DMS114 treated with DMSO at 0.1 percent for 48 hours (cell line): ENCODE measurements around the gene YWHAG.
A peak's percentile ranks its signal among the peaks of the same experiment; 100 is the strongest.
"Not testable (repeated sequence)": the region's sequence is repeated elsewhere in the genome, so short reads cannot be mapped to it uniquely, and the experiment has no call there.

ENCODE experiments used
- DNase-seq: peaks from one replicate; lab custom pipeline; 2025; ENCODE audit not compliant: unreplicated experiment; lab: John Stamatoyannopoulos, UW

YWHAG gene

DNA sequence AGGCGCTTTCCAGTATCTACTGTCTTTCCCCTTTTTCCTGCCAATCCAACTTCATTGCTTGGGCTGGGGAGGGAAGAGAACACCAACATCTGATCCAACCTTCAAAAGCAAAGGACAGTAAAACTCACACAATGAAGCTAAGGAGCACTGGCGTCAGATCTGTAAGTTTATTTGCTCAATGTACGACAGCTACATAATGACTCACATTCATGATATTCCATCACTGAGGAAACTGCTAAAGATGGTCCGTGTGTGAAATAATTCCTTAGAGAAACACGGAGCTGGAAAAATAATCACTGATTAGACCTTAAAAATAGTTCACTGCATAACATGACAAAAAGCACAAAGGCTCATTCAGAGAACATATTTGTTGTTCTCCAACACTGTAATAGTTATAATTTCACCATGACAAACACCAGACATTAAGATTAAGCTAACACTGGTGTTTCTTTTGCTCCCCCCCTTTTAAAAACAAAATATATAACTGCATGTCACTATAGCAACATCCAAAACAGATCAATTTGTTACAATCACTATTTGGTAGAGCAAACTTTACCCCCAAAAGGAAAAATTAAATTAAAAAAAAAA, 32.1 kb downstream of the YWHAG start:
- DNase-seq: no peak

DNA sequence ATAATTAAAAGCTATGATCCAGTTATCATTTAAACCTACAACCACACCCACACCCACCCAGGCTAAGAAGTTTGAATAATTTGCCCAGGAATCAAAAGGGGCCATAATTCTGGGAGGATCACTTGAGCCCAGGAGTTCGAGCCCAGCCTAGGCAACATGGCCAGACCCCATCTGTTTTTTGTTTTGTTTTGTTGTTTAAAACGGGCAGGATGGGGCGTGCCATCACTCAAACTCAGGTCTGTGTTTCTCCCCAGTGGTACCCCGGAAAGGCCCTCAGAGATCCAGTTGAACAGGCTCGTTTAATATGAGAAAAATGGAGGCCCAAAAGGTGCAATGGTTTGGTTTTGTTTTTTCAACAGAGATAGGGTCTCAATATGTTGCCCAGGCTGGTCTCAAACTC, 33.0 kb downstream of the YWHAG start:
- DNase-seq: no peak

DNA sequence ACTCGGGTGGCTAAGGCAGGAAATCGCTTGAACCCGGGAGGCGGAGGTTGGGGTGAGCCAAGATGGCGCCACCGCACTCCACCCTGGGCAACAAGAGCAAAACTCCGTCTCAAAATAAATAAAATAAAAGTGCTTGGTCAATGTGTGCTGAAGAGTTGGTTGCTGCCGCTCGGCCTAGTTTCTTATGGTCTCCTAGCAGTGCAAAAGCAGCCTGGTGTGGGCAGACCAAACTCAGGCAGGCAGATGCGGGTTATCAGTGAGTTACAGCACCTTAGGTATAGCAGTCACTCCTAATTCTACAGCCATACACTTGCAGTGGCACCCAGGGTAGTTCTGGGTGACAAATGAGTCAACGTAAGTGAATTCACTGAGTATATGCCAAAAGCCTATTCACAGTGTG, 33.7 kb downstream of the YWHAG start:
- no peak for DNase-seq

DNA sequence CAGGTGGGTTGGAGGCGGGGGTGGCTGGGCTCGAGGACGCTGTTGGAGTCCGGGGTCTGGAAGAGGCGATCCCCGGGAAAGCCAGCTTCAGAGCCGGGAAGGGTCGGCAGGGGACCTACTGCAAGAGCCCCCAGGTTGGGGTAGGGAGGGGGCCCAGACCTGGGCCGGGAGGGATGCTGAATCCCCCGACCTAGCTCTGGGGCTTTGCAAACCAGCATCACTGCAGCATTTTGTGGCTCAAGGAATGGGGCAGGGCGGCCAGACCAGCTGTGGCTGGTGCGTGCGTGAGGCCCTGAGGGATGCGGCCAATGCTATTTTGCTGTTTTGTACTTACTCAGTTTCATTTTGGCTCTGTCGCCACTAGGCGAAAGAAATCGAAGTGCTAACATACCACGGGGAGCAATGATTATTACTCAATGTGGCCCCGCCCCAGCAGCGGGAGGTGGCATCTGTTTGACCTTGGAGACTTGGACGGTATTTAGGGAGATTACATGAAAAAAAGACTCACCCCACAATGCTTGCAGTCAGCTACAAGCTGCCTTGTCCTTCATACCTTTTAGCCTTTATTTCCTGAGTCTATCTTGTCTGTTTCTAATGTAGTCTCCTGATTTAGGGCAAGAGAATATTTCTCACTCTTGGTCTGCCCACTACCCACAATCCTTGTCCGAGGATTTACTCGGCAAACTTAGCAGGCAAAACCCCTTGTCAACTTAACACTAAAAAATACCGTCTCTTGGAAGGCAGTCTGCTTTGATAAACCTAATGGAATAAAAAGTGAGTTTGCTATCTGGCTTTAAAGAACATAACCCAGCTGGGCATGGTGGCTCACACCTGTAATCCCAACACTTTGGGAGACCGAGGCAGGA, 40.1 kb downstream of the YWHAG start:
- DNase-seq: peak; percentile 28

DNA sequence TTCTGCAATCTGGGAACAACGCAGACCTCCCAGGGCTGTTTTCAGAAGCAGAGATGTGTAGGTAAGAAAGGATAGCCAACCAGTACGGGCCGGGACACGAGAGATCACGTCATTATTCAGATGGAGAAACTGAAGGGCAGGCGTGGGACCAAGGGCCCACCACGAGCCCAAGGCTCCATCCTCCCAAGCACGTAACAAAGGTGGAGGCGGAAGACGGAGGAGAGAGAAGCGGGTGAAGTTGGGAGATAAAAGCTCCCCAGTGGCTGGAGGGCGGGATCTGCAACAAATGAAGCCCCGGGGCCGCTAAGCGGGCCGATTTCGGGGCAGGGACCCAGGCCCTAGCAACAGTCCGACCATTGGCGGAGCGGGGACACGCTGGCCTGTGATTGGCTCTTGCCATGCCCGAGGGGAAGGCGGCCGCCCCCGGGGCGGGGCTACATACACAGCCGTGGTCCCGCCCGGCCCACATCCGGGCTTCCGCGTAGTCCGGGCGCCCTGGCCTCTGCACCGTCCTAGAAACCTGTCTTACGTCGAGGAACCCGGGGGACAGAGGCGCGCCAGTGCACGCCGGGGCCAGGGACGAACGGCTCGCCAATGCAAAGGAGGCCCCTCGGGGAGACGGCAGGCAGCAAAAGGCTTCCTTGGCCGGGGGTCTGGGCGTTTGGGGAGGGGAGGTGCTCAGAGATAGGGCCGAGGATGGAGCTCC, 40.9 kb downstream of the YWHAG start:
- peak; percentile 92 for DNase-seq

DNA sequence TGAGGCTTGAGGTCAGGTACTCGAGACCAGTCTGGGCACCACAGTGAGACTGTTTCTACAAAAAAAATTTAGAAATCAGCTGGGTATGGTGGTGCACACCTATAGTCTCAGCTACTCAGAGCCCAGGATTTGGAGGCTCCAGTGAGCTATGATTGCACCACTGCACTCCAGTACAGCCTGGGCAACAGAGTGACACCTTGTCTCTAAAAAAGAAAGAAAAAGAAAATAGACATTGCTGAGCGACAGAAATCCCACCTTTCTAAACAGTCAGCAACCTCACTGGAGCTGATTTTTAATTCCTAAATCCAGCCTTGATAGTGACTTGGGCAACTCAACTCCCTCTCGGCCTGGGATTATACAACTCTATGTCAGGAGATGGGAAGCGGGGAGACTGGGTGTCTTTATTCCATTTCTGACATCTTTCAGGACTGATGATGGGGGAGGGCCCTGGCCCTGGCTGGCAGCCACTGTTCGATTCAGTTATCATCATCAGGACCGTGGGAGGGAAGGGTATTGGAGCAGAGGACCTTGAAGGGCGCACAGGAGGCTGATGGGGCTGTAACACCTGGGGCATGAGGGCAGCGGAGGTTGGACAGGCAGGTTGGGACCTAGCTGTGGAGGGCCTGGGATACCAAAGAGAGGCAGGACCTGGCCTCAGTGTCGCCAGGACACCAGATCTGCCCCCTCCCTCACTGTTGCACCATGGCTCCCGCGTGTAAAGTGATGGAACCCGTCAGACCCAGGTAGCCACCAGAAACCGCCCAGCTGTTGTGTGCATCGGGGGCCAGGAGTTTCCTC, 41.6 kb downstream of the YWHAG start:
- DNase-seq: no peak

DNA sequence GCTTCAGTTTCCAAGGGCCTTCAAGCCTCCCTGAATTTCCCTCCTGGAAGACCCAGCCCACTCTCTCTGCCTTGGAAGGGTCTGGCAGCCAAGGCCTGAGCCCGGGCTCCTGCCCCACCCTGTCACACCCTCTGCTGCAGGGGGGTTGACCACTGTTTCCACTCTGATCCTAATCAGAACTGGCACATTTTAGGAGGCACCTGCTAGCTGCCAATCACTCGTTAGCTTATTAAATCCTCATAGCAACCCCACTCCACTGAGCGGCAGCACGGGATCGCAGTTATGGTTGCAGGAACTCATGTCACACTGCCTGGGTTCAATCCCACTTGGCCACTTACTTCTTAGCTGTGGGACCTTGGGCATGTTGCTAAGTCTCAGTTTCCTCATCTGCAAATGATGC, 43.4 kb downstream of the YWHAG start:
- no peak for DNase-seq

DNA sequence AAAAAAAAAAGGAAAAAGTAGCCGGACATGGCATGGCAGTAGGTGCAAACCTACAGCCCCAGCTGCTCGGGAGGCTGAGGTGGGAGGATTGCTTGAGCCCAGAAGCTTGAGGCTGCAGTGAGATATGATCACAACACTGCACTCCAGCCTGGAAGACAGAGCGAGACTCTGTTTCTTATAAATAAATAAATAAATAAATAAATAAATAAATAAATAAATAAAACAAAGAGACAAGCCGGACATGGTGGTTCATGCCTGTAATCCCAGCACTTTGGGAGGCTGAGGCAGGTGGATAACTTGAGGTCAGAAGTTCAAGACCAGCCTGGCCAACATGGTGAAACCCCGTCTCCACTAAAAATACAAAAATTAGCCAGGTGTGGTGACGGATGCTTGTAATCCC, 44.1 kb downstream of the YWHAG start:
- DNase-seq: not testable (repeated sequence)

DNA sequence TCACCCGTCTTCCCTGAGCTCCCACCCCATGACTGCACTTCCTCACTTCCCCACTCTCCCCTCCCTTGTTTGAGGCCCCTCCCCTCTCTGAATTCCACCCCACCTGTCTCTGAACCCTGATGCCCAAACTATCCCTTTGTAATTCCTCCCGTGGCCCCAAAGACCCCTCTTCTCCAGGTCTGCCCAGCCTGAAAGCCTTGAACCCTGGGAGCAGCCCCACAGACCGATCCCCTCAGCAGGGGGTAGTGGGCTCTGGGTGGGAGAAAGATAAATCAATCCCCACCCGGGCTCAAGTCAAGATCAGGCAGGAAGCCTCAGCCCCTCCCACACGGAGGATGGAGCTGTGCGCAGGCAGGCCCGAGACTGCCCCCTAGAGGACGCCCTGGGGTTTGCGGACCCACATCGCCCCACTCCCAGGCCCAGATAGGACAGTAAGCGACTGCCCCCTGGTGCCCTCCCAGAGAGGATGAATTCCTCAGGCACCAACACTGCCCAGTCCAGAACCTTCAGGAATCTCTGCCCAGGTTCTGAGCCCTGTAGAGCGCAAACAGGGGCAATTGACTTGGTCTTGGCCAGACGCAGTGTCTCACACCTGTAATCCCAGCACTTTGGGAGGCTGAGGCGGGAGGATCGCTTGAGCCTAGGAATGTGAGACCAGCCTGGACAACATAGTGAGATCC, 44.6 kb downstream of the YWHAG start:
- peak; percentile 85 for DNase-seq

DNA sequence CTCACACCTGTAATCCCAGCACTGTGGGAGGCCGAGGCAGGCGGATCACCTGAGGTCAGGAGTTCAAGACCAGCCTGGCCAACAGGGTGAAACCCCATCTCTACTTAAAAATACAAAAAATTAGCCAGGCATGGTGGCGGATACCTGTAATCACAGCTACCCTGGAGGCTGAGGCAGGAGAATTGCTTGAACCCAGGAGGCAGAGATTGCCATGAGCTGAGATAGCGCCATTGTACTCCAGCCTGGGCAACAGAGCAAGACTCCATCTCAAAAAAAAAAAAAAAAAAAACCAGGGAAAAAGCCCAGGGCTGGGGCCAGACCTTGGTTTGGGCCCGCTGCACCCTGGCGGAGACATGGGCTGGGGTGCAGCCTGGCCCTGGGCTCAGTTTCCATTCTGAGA, 47.0 kb downstream of the YWHAG start:
- not testable (repeated sequence) for DNase-seq

DNA sequence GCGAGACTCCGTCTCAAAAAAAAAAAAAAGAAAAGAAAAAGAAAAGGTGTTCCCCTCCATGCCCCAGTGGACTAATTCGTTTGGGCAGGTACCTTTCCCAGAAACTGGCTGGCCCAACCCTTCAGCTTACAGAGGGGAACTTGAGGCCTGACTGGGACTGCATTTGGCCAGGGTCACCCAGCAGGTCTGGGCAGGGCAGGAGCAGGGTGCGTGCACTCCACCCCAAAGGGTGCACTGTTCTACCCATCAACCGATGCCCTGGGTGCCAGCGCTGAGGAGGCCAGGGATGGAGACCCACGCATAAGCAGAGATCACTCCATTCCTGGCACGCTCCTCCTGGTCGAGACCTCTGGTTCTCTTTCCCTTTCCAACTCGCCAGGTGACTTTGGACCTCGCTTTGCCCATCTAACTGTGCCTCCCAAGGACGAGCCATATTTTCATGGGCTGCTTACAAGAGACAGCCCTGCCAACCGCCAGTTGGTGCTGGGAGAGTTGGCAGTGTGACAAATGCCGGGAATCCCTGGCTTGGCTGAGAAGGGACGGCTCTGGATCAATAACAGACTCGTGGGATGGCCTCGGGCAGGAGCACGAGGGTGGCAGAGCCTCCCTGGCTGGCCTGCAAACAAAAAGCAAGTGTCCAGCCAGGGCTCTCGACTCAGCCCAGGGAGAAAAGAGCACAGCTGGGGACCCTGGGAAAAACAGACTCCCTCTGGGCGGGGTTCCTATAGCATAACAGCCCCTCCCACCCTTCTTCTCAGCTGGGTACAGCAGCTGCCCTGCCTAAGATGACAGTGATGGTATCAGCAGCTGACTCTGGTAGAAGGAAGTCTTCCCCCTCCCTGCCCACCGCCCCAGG, 48.5 kb downstream of the YWHAG start:
- no peak for DNase-seq

DNA sequence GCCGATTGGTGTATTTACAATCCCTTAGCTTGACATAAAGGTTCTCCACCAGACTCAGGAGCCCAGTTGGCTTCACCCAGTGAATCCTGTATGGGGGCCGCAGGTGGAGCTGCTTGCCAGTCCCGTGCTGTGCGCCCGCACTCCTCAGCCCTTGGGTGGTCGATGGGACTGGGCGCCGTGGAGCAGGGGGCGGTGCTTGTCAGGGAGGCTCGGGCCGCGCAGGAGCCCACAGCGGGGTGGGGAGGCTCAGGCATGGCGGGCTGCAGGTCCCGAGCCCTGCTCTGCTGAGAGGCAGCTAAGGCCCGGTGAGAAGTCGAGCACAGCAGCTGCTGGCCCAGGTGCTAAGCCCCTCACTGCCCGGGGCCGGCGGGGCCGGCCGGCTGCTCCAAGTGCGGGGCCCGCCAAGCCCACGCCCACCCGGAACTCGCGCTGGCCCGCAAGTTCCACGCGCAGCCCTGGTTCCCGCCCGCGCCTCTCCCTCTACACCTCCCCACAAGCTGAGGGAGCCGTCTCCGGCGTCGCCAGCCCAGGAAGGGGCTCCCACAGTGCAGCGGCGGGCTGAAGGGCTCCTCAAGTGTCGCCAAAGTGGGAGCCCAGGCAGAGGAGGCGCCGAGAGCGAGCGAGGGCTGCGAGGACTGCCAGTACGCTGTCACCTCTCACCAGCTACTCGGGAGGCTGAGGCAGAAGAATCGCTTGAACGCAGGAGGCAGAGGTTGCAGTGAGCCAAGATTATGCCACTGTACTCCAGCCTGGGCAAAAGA, 49.3 kb downstream of the YWHAG start:
- not testable (repeated sequence) for DNase-seq

DNA sequence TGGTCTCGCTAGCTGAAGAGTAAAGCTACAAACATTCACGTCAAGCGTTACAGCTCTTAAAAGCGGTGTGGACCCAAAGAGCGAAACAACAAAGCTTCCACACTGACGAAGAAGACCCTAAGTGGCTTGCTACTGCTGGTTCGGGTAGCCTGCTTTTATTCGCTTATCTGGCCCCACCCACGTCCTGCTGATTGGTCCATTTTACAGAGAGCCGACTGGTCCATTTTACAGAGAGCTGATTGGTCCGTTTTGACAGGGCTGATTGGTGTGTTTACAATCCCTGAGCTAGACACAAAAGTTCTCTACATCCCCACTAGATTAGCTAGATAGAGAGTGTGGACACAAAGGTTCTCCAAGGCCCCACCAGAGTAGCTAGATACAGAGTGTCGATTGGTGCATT, 49.9 kb downstream of the YWHAG start:
- not testable (repeated sequence) for DNase-seq

DNA sequence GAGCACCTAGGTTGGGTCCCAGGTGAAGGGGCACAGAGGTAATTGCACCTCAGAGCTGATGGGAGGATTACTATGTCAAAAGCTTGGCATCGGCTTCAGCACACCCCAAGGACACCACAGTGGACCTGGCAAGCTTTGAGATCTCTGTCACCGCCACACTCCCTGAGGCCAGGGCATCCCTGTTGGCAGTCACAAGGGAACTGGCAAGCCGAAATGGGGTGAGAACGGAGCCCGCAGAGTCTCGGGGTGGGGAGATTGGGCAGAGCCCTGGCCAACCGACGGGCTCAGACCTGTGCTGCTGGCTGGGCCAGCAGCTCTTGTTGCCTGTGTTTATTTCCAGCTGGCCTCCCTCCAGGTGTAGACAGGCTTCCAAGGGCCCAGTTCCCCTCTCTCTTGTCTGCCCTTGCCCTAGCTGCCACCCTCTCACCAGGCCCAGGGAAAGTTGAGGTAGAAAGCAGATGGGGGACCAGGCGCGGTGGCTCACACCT, 53.9 kb downstream of the YWHAG start:
- DNase-seq: no peak

DNA sequence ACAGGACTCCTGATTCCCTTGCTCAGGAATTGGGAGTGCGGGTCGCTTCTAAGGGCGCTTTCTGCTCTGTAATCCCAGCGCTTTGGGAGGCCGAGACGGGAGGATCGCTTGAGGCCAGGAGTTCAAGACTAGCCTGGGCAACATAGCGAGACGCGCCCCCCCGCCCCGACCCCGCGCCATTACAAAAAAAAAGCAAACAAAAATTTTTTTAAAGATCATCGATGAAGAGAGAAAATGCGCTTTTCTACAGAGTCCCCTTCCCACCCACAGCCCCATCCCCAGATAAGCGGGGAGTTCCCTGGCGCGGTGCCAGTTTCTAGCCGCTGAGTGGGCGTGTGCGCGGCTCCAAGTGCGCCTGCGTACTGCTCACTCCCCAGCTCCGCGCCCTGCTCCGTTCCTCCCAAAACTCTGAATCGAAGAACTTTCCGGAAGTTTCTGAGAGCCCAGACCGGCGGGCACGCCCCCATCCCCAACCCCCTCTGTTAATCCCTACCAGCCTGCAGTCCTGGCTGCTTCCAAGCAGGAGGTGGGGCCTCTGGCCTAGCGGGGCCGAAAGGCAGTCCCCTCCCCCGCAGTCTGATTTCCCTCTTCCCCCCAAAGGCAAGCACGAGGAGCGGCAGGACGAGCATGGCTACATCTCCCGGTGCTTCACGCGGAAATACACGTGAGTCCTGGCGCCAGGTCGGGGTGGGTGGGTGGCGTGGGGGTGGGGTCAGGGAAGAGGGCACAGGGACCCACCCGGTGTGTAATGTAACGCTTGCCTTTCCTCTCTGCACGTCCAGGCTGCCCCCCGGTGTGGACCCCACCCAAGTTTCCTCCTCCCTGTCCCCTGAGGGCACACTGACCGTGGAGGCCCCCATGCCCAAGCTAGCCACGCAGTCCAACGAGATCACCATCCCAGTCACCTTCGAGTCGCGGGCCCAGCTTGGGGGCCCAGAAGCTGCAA, 55.3 kb downstream of the YWHAG start:
- DNase-seq: peak; percentile 80

DNA sequence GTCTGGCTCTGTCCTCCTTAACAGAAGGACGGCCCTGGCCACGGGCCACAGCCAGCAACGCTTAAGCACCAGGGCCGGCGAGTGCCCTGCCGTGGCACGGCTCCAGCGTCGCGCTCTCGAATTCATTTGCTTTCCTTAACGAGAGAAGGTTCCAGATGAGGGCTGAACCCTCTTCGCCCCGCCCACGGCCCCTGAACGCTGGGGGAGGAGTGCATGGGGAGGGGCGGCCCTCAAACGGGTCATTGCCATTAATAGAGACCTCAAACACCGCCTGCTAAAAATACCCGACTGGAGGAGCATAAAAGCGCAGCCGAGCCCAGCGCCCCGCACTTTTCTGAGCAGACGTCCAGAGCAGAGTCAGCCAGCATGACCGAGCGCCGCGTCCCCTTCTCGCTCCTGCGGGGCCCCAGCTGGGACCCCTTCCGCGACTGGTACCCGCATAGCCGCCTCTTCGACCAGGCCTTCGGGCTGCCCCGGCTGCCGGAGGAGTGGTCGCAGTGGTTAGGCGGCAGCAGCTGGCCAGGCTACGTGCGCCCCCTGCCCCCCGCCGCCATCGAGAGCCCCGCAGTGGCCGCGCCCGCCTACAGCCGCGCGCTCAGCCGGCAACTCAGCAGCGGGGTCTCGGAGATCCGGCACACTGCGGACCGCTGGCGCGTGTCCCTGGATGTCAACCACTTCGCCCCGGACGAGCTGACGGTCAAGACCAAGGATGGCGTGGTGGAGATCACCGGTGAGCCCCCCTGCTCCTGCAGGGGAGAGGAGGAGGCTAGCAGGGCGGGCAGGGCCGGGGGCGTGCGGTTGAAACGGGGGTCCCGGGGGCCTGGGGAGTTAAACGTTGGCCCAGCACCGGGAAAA, 56.2 kb downstream of the YWHAG start, which contains the start of gene HSPB1:
Gene HSPB1, plus strand, starts transcription at position 327 of the 855 bp plus-strand sequence. Its CDS starts 40 bp downstream, at position 367.
- peak; percentile 53 for DNase-seq

DNA sequence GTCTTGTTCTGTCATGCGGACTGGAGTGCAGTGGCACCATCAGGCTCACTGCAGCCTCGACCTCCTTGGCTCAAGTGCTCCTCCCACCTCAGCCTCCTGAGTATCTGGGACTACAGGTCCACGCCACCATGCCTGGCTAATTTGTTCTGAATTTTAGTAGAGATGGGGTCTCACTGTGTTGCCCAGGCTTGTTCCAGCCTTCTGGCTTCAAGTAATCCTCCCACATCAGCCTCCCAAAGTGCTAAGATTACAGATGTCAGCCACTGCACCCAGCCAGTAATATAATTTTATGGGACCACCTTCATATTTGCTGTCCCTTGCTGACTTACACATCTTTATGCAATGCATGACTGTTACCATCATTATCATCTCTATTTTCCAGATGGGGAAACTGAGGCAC, 57.8 kb downstream of the YWHAG start:
- DNase-seq: no peak
